Neural crest cell (in vitro differentiated cells): ENCODE data around the gene CALM3. TPM values are rescaled to one million over a fixed set of nuclear protein-coding genes. Genes with fewer than 3 reads are reported as not detected.
A peak's percentile ranks its signal among the peaks of the same experiment; 100 is the strongest.
"Not testable (repeated sequence)": the region's sequence is repeated elsewhere in the genome, so short reads cannot be mapped to it uniquely, and the experiment has no call there.

Experiments
- DNase-seq: peaks from one replicate; pipeline ENCODE4 v3.0.0; 2021; ENCODE audit warnings: low read depth, mixed read lengths, low spot score
- H3K27ac Mint-ChIP-seq: one replicate; pipeline ENCODE4 v1.8.0; 2021; ENCODE audit warnings: mild to moderate bottlenecking, mixed read lengths; ENCODE audit not compliant: unreplicated experiment
- H3K27me3 Mint-ChIP-seq: 2 replicates; pipeline ENCODE4 v1.8.0; 2021; ENCODE audit warnings: low read depth, mild to moderate bottlenecking, mixed read lengths
- H3K36me3 Mint-ChIP-seq: 2 replicates; pipeline ENCODE4 v1.8.0; 2021; ENCODE audit warnings: low read depth, mild to moderate bottlenecking, mixed read lengths
- H3K4me1 Mint-ChIP-seq: 2 replicates; pipeline ENCODE4 v1.8.0; 2021; ENCODE audit warnings: mixed read lengths
- H3K4me3 Mint-ChIP-seq: one replicate; pipeline ENCODE4 v1.8.0; 2021; ENCODE audit warnings: mild to moderate bottlenecking, mixed read lengths
- H3K9me3 Mint-ChIP-seq: 2 replicates; pipeline ENCODE4 v1.8.0; 2021; ENCODE audit warnings: mixed read lengths
- long read RNA-seq: library from polyadenylated mRNA; unstranded; transcript quantifications from one replicate; pipeline ENCODE4 v2.0.0, GENCODE V29; 2020
- total RNA-seq: library from RNA; stranded (reverse); gene quantifications from 2 replicates; pipeline ENCODE4 v1.2.1, GENCODE V29; 2021
- TF ChIP-seq, protein P1 (sequence below): fragments of 200-600 bp; sonication (generic); conservative IDR thresholded peaks from 2 replicates; pipeline ENCODE4 v1.5.0; 2021; ENCODE audit warnings: antibody characterized with exemption, mild to moderate bottlenecking

Gene CALM3
- 436 TPM in 2 replicates for total RNA-seq
- long read RNA-seq, partial matches to known transcripts: 0 of 5 reads
- long read RNA-seq, other reads (novel, unspliced or antisense): 1 of 5 reads

GRCh38 chr19:46601318-46602224 is at the start of gene CALM3:
CALM3 (plus strand) TSS chr19:46601330; CDS start chr19:46601435, 105 bp downstream.
- Mint-ChIP-seq H3K27me3 (no peaks in the 10 kb centered on the region), H3K4me3 (peak within 1 kb of the TSS; percentile 100), H3K9me3 (peaks cover 9% of the 10 kb centered on the region), H3K27ac (peak within 1 kb of the TSS; percentile 100), H3K4me1 (peaks cover 33% of the 10 kb centered on the region), H3K36me3 (peaks cover 7% of the 10 kb centered on the region)
- TF ChIP-seq, protein P1, sequence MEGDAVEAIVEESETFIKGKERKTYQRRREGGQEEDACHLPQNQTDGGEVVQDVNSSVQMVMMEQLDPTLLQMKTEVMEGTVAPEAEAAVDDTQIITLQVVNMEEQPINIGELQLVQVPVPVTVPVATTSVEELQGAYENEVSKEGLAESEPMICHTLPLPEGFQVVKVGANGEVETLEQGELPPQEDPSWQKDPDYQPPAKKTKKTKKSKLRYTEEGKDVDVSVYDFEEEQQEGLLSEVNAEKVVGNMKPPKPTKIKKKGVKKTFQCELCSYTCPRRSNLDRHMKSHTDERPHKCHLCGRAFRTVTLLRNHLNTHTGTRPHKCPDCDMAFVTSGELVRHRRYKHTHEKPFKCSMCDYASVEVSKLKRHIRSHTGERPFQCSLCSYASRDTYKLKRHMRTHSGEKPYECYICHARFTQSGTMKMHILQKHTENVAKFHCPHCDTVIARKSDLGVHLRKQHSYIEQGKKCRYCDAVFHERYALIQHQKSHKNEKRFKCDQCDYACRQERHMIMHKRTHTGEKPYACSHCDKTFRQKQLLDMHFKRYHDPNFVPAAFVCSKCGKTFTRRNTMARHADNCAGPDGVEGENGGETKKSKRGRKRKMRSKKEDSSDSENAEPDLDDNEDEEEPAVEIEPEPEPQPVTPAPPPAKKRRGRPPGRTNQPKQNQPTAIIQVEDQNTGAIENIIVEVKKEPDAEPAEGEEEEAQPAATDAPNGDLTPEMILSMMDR: no peak
- no peak for DNase-seq

DNA sequence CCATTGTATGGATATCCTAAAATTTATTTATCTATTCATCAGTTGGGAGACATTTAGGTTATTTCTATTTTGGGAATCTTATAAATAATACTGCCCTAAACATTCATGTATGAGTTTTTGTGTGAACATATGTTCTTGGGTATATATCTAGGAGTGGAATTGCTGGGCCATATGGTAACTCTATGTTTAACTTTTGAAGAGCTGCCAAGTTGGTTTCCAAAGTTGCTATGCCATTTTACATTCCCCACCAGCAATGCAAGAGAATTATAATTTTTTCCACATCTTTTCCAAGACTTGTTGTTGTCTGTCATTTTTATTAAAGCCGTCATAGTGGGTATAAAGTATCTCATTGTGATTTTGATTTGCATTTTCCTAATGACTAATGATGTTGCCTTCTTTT is 48.2 kb upstream of the CALM3 start:
- Mint-ChIP-seq H3K9me3 (peaks cover 28% of the 10 kb centered on the region), H3K36me3 (no peaks in the 10 kb centered on the region)

DNA sequence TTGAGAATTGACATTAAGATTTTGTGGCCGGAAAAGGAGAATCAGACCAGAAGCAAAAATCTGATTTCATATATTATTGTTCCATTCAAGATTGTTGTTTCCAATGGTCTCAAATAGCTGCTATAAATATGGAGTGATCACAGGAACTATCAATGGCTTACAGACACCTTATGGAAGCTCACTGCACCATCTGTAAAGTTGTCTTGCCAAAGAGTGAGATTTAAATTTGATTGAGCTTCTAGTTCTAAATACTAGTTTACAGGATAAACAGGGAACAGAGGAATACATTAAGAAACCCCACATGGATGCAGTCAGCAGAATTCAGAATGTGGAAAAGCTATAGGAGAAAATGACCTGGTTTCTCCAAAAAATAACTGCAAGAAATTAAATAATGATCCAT is 47.0 kb upstream of the CALM3 start:
- Mint-ChIP-seq H3K9me3 (peaks cover 32% of the 10 kb centered on the region), H3K36me3 (no peaks in the 10 kb centered on the region), H3K4me3 (no peak overlapping the region), H3K27ac (no peak overlapping the region), H3K27me3 (peaks cover 25% of the 10 kb centered on the region), H3K4me1 (no peaks in the 10 kb centered on the region)
- DNase-seq: no peak
- TF ChIP-seq, protein P1: no peak

More for the DNA sequence above, 48.2 kb upstream of the CALM3 start:
- DNase-seq: no peak
- TF ChIP-seq, protein P1: no peak
- no peak overlapping the region for H3K27ac Mint-ChIP-seq
- no peak overlapping the region for H3K4me3 Mint-ChIP-seq
- H3K27me3 Mint-ChIP-seq: peaks cover 25% of the 10 kb centered on the region
- no peaks in the 10 kb centered on the region for H3K4me1 Mint-ChIP-seq

GRCh38 chr19:46555628-46556280 is 45.4 kb upstream of the CALM3 start:
- no peak overlapping the region for H3K27ac Mint-ChIP-seq
- peaks cover 30% of the 10 kb centered on the region for H3K9me3 Mint-ChIP-seq
- TF ChIP-seq, protein P1: no peak
- H3K4me3 Mint-ChIP-seq: no peak overlapping the region
- H3K36me3 Mint-ChIP-seq: no peaks in the 10 kb centered on the region
- no peaks in the 10 kb centered on the region for H3K4me1 Mint-ChIP-seq
- H3K27me3 Mint-ChIP-seq: peaks cover 25% of the 10 kb centered on the region
- DNase-seq: no peak

- not testable (repeated sequence) for DNase-seq, H3K36me3 Mint-ChIP-seq, H3K27ac Mint-ChIP-seq, H3K4me1 Mint-ChIP-seq, H3K4me3 Mint-ChIP-seq
- Mint-ChIP-seq H3K27me3 (peaks cover 25% of the 10 kb centered on the region), H3K9me3 (peaks cover 26% of the 10 kb centered on the region)
Observed at GRCh38 chr19:46556471-46556870, 44.7 kb upstream of the CALM3 start.
